HUES6 (cell line): ENCODE measurements around the gene FAHD2A.
"Not testable (repeated sequence)": the region's sequence is repeated elsewhere in the genome, so short reads cannot be mapped to it uniquely, and the experiment has no call there.

ENCODE experiments used
- H3K27ac ChIP-seq: 2 replicates; pipeline ENCODE4 v1.7.0; 2013; ENCODE audit warnings: low read depth, mild to moderate bottlenecking, low read length, inconsistent platforms
- H3K27me3 ChIP-seq: 2 replicates; pipeline ENCODE4 v1.6.1; 2013; ENCODE audit warnings: low read length; ENCODE audit not compliant: control insufficient read depth, insufficient read depth
- H3K36me3 ChIP-seq: 2 replicates; pipeline ENCODE4 v1.6.1; 2013; ENCODE audit warnings: low read length; ENCODE audit not compliant: control insufficient read depth, insufficient read depth
- H3K4me1 ChIP-seq: 2 replicates; pipeline ENCODE4 v1.6.1; 2013; ENCODE audit warnings: low read length; ENCODE audit not compliant: control insufficient read depth, insufficient read depth
- H3K4me3 ChIP-seq: 2 replicates; pipeline ENCODE4 v1.5.1; 2013; ENCODE audit warnings: low read depth, low read length
- H3K9ac ChIP-seq: one replicate; pipeline ENCODE4 v1.6.1; 2013; ENCODE audit warnings: mild to moderate bottlenecking, low read length
- H3K9me3 ChIP-seq: 2 replicates; pipeline ENCODE4 v1.6.1; 2013; ENCODE audit warnings: low read depth, low read length; ENCODE audit not compliant: control insufficient read depth, insufficient read depth

The FAHD2A gene

DNA sequence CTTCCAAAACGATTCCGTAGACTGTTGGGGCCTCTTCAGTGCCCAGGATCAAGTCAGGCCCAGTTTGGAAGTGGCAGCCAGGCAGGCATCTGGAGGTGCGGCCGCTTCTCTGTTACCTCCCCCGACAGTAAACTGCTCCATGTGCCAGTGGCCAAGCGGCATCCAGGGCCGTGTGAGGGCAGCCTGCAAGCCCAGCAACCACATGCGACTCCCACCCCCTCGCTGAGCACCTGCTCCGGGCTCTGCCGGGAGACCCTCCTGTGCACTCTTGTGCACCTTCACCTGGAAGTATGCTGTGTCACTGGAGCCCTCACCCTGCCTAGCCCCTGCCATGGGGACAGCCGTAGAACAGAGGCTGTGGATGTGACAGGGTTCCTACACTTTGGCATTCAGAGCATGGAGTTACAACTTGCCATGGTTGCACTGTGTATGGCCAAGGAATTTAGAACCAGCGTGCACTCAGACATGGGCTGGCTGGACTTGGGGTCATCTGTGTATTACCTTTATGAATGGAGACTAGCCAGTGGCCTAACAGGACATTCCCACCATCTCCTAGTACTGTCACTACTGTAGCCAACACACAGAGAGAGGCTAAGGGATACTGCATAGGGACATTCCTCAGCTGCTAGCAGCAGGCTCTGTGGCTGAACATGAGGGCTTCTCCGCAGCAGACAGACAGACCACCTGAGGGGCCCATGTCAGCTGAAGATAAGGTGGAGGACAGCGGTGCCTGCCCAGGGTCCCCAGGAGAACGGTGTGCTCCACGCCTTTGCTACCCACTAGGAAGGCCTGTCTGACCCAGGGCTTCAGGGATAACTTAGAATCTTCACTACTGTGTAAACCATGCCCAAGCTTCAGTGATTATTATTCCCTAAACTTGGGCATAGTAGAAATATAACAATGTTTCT is 25.0 kb upstream of the FAHD2A start:
- Histone ChIP-seq H3K9me3 (no peaks in the 10 kb centered on the region), H3K4me1 (peaks cover 5% of the 10 kb centered on the region; the same call in 1 of the 2 replicates), H3K4me3 (no peak overlapping the region), H3K27ac (no peak overlapping the region), H3K9ac (no peak overlapping the region), H3K27me3 (no peaks in the 10 kb centered on the region), H3K36me3 (no peaks in the 10 kb centered on the region)

DNA sequence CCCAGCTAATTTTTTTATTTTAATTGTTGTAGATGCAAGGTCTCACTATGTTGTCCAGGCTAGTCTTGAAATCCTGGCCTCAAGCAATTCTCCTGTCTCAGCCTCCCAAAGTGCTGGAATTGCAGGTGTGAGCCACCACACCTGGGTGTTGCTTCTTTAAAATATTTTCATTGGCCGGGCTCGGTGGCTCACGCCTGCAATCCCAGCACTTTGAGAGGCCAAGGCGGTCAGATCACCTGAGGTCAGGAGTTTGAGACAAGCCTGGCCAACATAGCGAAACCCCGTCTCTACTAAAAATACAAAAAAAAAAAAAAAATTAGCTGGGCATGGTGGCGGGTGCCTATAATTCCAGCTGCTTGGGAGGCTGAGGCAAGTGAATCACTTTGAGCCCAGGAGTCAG is 24.2 kb upstream of the FAHD2A start:
- not testable (repeated sequence) for H3K4me1 ChIP-seq, H3K27me3 ChIP-seq, H3K27ac ChIP-seq, H3K4me3 ChIP-seq, H3K36me3 ChIP-seq, H3K9ac ChIP-seq, H3K9me3 ChIP-seq

DNA sequence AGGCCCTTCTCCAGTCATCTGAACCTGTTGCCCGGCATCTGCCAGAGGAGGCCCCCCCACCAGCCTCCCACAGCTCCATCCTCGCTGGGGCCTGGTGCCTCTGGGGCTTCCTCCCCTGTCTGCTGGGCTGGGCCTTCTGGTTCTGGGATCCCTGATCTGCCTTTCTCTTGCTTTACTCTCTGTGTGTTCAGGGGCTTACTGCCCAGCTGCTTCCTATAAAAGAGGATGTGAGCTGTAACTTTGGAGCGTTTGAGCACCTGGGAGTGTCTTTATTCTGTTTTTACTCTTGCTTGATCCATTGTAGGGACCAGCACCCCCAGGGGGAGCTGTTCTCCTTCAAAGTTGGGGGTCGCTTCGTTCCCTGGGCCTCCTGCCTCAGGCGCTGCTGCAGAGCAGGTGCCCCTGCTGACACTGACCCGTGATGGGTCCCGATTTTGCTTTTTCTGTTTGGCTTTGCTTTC is 23.1 kb upstream of the FAHD2A start:
- H3K4me3 ChIP-seq = no peak overlapping the region
- no peaks in the 10 kb centered on the region for H3K9me3 ChIP-seq
- H3K36me3 ChIP-seq = no peaks in the 10 kb centered on the region
- H3K4me1 ChIP-seq = peaks cover 5% of the 10 kb centered on the region; the same call in 1 of the 2 replicates
- H3K27ac ChIP-seq = no peak overlapping the region
- no peaks in the 10 kb centered on the region for H3K27me3 ChIP-seq
- no peak overlapping the region for H3K9ac ChIP-seq

DNA sequence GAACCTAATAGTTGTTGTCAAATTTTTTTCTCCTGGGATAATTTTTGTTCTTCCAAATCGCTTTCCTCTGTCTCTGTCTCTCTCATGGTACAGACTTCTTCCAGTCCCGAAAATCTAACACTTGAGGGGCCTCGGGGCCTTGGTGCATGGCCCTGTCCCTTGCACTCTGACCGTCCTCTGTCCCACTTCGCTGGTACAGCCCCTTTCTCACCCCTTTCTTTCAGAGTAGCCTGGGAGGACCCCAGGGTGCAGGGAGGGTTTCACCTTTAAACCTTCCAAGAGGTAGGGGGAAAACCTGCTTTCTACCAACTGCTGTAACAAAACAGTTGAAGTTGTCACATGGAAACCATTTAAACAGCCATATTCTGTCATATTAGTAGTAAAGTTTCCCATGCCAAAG is 22.2 kb upstream of the FAHD2A start:
- no peak overlapping the region for H3K9ac ChIP-seq
- H3K27me3 ChIP-seq = no peaks in the 10 kb centered on the region
- H3K27ac ChIP-seq = no peak overlapping the region
- H3K36me3 ChIP-seq = no peaks in the 10 kb centered on the region
- H3K4me3 ChIP-seq = no peak overlapping the region
- no peaks in the 10 kb centered on the region for H3K9me3 ChIP-seq
- H3K4me1 ChIP-seq = peaks cover 6% of the 10 kb centered on the region

DNA sequence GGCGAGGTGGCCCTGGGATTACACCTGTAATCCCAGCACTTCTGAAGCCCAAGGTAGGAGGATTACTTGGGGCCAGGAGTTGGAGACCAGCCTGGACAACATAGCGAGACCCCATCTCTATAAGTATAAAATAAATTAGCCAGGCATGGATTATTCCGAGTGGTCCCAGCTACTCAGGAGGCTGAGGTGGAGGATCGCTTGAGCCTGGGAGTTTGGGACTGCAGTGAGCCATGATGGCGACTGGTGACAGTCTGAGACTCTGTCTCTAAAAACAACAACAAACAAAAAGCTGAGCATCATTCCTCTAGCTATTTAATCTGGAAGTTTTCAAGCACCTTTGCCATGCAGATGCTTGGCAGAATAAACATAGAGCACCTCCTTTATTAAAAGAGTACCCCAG is 21.8 kb upstream of the FAHD2A start:
- H3K27ac ChIP-seq = no peak overlapping the region
- no peaks in the 10 kb centered on the region for H3K27me3 ChIP-seq

DNA sequence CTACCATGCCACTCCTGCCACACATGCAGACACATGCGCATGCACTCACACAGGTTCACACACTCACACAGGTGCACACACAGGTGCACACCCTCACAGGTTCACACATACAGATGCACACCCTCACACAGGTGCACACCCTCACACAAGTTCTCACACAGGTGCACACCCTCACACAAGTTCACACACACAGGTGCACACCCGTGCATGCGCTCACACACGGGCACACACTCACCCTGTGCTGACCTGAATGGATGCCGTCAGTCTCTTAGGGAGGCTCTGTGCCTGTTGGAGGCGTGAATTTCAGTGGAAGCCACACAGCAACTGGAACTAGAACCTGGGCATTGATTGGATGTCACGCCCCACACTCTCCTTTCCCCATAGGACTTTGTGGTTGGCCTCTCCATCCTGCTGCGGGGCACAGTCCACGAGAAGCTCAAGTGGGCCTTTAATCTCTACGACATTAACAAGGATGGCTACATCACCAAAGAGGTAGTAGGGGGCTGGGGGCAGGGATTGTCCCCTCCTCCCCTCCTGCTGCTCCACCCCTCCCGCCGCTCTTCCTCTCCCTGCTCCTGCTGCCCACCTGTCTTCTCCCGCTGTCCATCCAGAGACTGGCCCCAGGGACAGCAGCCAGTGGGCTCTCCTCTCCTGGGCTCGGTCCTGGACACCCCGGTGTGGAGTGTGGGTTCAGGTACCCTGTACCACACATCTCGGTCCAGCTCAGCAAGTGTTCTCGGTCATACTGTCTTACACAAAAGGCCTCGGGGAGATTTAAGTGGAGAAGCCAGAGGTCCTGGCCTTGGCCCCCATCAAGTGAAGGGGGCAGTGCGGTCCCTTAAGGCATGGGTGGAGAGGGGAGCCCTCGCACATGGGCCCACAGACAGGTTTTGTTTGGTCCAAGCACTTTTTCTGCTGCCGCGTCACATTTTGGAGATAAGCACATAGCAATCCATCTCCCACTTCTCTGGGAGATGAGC is 21.0 kb upstream of the FAHD2A start:
- Histone ChIP-seq H3K9me3 (no peaks in the 10 kb centered on the region), H3K9ac (no peak overlapping the region), H3K4me1 (peaks cover 5% of the 10 kb centered on the region; the same call in 1 of the 2 replicates)

More for the DNA sequence above, 21.8 kb upstream of the FAHD2A start:
- no peak overlapping the region for H3K9ac ChIP-seq
- H3K9me3 ChIP-seq = no peaks in the 10 kb centered on the region
- no peak overlapping the region for H3K4me3 ChIP-seq
- H3K4me1 ChIP-seq = peaks cover 5% of the 10 kb centered on the region; the same call in 1 of the 2 replicates
- H3K36me3 ChIP-seq = no peaks in the 10 kb centered on the region

DNA sequence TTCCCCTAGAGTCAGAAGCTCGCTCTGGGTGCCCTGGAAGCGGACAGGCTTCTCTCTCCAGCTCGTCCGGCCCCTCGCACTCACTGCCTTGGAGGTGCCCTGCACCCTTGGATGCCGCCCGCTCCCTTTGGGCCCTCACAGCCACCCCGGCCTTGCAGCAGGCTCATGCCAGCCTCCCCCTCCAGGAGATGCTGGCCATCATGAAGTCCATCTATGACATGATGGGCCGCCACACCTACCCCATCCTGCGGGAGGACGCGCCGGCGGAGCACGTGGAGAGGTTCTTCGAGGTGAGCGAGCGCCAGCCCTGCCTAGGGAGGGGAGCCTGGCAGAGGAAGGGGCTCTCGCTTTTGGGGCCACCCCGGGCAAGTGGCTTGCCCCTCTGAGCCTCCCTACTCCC is 20.3 kb upstream of the FAHD2A start:
- H3K9ac ChIP-seq = no peak overlapping the region
- H3K27ac ChIP-seq = no peak overlapping the region
- no peaks in the 10 kb centered on the region for H3K27me3 ChIP-seq
- H3K4me1 ChIP-seq = peaks cover 5% of the 10 kb centered on the region; the same call in 1 of the 2 replicates
- no peak overlapping the region for H3K4me3 ChIP-seq
- H3K9me3 ChIP-seq = no peaks in the 10 kb centered on the region
- H3K36me3 ChIP-seq = no peaks in the 10 kb centered on the region

More for the DNA sequence above, 21.0 kb upstream of the FAHD2A start:
- Histone ChIP-seq H3K36me3 (no peaks in the 10 kb centered on the region), H3K27ac (no peak overlapping the region), H3K4me3 (no peak overlapping the region), H3K27me3 (no peaks in the 10 kb centered on the region)

DNA sequence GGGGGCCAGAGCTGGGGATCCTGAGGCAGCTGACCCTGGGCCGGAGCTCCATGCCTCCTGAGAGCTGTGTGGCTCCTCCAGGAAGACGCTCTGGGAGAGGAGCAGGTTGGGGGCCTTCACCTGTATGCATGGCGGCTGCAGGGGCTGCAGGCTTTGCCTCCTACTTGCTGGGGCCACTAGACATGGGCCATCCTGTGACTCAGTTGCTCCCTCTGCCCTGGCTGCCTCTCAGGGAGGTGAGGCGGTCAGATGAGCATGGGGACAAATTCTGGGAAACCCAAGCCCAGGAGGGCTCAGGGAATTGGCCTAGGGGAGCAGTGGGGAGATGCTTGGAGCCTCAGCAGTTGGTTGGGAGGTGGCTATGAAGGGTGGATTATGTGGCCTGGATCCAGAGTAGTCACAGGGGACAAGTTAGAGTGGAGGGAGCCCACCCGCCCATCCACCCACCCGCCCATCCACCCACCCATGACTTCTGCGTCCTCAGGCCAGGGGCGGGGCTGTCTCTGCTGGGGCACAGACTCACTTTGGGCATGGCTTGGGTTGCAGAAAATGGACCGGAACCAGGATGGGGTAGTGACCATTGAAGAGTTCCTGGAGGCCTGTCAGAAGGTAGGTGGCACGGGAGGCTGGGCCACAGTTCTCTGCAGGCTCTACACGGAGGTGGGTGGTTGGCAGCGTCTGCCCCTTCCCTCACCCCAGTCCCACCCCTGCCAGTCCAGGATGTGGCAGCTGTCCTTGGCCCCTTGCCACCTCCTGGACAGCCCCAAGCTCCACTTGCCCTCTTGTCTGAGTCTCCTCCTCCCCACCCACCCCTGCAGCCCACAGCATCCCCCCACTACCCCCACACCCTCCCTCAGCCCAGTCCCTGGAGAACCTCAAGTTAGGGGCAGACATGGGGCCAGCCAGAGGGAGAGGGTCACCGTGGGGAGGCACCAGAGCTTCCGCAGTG is 19.5 kb upstream of the FAHD2A start:
- Histone ChIP-seq H3K27ac (no peak overlapping the region), H3K27me3 (no peaks in the 10 kb centered on the region), H3K36me3 (no peaks in the 10 kb centered on the region), H3K4me1 (peaks cover 5% of the 10 kb centered on the region; the same call in 1 of the 2 replicates), H3K4me3 (no peak overlapping the region), H3K9me3 (no peaks in the 10 kb centered on the region), H3K9ac (no peak overlapping the region)

DNA sequence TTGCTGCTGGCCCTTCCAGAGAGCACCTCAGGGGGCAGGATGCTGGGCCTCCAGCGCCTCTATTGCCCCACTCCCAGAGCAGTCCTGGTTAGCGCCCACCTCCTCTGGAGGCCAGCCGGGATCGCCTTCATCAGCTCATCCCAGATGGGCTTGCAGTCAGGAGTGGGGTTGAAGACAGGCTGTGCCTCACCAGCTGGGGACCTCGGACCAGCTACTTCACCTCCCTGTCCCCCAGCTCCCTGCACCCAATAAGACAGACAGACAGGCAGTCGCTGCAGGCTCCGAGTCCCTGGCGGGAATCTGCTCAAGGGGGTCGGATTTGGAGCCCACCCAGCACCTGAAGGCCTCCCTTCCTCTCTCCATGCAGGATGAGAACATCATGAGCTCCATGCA is 18.9 kb upstream of the FAHD2A start:
- H3K9me3 ChIP-seq = no peaks in the 10 kb centered on the region
- no peak overlapping the region for H3K4me3 ChIP-seq
- peaks cover 5% of the 10 kb centered on the region; the same call in 1 of the 2 replicates for H3K4me1 ChIP-seq
- H3K27me3 ChIP-seq = peaks cover 4% of the 10 kb centered on the region; the same call in 1 of the 2 replicates
- H3K9ac ChIP-seq = no peak overlapping the region
- H3K27ac ChIP-seq = no peak overlapping the region
- no peaks in the 10 kb centered on the region for H3K36me3 ChIP-seq
